NK-92 (cell line): ENCODE data around the gene JAK1.

Source experiments
- DNase-seq: peaks from one replicate; lab custom pipeline; 2025; ENCODE audit not compliant: unreplicated experiment; lab: John Stamatoyannopoulos, UW

The JAK1 gene

DNA sequence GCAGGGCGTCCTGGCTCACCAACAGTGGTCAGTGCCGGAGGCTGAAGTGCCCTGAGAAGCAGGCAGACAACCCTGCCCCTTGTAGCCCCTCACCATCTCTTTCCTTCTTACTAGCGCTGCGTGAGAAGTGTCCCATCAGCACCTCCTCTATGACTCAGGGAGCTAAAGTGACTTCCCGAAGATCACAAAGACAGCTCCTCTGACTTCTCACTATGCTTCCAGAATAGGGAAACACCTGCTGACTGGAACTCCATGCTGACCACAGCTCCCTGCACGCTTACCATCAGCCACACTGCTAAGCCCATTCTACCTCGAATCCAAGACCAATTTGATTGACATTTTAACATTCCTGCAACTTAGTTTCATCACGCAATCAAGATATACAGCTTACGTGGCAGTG lies 92.8 kb downstream of the JAK1 start:
- no peak for DNase-seq

DNA sequence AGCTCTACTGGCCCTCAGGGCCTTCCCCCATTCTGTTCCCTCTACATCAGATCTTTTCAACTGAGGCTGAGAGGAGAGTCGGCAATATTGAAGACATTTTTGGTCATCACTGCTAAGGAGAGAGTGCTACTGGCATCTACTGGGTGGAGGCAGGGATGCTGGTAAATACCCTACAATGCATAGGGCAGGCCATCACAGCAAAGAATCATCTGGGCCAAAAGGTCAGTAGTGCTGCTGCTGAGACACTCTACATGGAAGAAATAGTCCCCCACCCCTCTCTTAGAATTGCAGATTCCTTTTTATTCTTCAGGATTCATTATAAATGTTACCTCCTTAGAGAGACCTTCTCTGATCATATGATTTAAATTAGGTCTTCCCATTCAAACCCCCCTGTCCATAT lies 94.3 kb downstream of the JAK1 start:
- DNase-seq, result no peak

DNA sequence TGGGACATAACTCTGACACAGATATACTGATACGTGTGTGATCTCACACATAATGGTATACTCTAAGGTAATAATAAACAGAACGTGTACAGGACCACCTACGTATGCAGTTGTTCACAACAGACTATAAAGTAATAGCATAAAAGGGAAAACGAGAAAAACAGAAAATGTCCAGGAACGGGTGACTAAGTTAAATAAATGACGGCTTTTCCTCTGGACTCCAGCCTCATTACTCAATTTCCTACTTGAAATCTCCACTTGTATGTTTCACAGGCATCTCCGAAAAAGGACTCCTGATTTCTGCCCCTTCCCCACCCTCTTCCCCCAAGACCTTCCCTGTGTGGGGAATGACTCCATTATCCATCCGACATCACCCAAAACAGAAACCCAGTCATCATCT lies 95.1 kb downstream of the JAK1 start:
- no peak for DNase-seq

DNA sequence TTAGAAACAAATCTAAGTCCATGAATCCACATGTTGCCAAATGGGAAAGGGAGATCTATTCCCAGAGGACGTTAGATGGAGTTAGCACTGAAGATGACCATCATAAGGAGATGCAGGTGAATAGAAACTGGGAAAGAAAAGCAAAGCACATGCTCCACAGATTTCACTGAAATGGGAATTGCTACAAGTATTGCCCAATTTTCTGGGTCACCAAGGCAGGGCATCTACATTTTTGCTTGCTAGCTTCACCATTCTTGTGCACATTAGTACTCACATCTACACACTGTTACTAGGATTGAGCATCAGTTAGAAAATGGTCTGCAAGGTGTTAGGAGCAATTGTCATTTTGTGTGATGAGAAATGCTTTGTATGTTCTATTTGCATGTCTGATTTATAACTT lies 99.1 kb downstream of the JAK1 start:
- DNase-seq, result no peak

DNA sequence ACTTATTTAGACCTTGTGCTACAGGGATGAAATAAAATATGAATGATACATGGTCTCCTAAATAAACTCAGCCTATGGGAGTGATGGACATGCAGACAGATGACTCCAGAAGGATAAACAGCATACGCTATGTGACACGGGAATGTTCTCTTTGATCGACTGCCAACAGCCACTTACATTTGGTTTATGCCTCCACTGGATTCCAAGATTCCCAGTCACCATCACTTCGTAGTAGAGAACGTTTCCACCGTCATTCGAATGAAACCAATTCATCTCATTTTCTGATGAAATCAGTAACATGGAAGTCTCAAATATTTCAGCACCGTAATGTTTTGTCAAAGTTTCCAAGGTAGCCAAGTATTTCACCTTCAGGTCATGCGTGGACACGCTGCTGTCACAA lies 99.7 kb downstream of the JAK1 start:
- no peak for DNase-seq

DNA sequence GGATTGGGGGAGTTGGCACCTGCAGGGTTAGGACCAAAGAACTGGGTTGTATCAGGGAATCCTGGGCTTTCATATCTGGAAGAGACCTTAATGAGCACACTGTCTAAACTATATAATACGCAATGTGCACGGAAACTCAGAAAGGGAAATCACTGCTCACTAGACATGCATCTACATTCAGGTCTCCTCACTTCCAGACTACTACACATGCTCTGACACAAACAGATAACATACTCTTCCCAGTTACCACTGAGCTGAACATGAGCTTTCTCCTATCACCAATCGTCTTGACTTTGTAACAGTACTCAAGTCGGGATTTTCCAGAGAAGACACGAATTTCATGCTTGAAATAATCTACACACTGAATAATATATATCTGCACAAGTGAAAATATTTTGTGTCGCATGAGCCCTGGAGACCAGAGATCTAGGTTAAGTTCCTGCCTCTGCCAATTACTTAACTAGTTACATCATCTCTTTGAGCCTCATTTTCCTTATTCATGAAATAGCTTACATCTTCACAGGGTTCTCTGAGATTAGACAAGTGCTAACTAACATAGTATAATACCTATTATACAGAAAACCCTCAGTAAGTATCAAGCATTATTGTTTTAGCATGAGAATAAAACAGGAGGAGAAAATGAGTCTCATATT lies 101.1 kb downstream of the JAK1 start:
- DNase-seq, result no peak

DNA sequence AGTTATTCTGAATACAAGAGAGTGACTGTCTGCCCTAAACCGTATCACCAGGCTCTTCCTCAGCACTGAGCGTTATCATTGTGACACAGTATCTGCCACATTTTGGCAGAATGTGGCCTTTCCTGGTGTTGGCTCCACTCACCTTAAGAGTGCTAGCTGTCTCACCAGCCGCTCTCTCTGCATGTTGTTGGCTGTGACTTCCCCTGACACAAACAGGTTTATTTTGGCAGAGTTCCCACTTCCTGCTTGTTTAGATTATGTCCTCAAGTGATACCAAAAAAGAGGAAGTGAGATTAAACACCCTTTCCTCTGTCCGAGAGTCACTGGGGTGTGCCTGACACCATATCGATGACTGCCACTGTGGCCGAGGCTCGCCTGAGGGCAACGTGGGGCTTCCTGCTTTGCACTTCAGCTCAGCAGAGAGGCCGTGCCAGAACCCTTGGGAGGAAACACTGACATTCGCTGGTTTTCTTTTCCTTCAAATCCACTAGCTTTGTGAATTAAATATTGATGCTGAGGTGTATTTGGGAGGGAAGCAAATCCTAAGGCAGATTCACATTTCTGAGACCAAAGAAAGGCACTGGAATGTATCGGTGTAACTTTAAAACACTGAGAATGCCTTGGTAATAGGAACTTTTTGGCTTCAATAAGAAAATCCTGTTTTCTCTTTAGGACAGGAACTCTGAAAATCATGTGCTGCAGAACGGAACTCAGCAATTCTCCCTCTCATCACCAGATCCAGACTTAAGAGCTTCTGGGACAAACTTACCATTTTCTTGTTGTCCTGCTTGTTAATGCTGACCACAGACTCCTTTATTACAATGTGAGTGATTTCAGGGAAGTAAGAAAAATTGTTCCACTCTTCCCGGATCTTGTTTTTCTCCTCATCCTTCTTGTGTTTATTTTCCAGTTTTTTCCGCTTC lies 102.1 kb downstream of the JAK1 start:
- DNase-seq, result no peak

DNA sequence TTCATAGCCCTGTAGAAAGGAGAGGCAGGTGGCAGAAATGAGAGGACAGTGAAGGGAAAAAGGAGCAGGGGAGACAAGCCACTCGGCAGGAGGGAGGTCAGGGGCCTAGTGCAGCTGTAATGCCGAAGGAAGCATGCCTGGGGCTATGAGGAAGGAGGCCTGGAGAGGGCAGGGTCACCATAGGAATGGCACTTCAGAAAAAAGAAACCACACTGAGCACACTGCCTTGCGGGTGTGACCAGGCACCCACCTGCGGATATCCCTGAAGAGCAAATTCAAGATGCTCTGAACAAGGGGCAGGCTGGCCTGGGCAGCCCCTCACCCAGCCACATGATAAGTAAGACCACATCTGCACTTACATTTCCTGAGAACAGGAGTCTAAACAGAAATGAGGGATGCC lies 104.7 kb downstream of the JAK1 start:
- no peak for DNase-seq

DNA sequence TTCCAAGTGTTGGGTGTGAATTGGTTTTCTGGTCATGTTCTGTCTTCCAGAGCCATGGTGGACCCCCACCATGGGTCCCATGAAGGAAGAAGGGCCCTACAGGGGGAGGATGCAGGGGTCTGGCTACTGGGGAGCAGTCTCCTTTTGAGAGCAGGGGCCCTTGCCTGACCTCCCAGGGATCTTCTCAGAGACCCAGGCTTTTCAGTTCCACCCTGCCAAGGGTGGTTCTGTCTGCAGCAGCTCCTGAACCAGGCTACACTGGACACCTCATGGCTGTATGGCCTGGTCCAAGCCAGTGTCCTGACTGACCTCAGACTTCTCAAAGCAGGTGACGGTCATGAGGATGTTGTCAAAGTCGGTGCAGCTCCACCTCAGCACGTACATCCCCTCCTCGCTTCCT lies 109.0 kb downstream of the JAK1 start:
- DNase-seq, result no peak

DNA sequence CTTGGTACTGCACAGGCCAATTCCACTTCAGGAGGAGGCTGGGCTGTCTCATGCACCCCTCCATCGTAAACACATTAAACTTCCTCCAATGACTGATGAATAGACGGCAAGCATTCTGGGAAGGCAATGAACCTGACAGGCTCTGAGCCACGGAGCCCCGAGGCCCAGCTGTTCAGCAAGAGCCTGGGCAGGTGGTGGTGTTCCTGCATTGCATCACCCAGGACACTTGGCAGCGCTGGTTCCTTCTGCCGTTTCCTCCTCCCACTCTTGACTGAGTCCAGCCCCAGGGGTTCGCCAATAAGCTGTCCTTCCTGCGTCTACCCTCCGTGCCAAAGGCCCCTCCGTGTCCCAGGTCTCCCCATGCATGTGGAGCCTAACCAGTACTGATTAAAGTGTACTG lies 109.8 kb downstream of the JAK1 start:
- DNase-seq, result no peak

DNA sequence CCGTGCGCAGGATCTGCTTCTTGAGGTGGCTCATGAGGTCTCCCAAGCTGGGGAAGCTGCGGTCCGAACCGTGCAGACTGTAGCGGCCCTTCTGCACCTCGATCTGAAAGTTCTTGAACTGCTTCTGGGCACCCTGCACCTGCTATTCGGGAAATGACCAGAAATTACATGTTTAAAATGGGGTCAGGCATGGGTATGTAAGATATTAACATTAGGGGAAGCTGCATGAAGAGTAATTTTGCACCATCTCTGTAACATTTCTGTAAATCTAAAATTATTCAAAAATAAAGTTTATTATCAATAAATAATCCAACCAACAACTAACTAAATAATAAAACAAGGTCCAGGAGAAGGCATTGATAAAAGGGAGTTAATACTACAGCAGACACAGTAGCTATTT lies 110.8 kb downstream of the JAK1 start:
- no peak for DNase-seq

DNA sequence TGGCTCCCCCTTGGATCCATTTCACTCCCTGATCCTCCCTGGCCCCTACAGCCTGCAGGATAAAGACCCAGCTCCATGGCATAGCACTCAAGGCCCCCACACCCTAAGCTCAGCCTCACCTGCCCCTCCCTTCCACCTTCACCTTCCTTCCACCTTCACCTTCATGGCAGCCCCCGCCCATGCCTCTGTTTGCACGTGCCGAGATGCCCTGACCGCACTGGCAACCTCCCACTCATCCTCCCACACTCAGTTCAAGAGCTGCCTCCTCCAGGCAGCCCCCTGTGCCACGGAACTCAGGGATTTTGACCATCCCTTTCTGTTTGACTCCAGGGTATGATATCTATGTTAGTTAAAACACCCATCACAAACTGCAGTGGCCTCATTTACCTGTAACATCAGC lies 111.7 kb downstream of the JAK1 start:
- no peak for DNase-seq

DNA sequence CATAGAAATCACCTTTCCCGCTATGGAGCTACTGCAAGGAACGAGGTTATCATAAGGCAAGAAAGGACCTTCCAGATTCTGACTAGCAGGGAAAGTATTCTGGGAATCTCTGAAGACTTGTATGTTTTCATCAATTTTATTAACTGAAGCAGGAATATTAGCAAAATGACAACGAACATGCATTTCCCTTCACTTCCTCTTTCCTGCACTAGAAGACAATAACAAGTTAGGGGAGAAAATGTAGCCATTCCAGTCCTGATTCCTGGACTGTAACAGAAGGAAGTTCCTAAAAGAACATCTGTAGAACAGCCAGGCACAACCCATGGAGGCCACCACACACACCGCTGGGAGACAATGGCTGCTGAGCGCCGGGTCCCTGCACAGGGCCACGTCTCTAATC lies 114.7 kb downstream of the JAK1 start:
- no peak for DNase-seq

DNA sequence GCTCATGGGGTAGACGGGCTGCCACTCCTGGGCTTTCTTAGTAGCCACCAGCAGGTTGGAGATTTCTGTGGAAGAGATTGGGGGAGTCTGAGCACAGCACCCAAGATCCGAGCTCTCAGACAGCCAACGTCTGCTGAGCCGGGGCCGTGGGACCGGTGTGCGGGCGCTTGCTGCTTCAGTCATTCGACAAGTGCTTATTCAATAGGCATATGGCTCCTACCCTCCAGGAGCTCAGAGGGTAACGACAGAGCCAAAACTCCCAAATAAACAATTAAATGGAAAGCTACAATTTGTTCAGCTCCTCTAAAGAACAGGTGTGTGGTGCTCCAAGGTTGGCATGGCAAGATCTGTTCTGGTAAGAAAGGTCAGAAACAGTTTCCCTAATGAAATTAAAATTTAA lies 115.5 kb downstream of the JAK1 start:
- no peak for DNase-seq

DNA sequence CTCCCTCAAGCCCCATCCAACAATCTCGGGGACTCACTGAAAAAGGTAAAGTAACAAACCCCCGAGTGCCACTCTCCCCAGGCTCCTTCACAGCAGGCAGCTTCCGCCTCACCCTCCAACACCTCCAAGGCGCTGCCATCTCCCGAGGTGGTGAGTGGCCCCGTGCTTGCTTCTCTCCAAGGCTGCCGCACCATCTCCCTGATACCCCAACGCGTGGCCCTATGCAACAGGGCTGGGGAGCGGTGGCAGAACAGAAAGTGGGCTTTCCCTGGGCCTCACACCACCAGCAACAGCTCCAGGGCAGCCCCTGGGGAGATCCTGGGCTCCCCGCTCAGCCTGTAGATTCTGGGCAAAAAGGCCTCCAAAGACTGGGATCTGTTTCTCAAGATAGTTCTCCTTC lies 116.4 kb downstream of the JAK1 start:
- DNase-seq, result no peak

DNA sequence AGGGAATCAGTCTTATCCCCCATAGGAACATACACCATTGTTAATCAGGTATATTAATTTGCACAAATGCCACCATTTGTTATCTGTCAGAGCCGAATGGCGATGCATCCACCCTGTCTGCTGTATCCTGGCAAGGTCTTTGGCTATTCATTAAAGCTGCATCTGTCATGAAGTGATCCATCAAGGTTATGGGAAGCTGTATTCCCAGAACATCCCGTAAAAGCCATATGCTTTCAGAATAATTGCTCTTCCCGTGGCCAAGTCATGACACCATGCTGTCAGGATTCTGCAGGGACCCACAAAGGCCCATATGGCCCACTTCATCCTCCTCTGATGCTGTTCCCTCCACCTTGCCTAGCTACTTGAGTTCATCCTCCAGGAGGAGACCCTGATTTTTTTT lies 117.5 kb downstream of the JAK1 start:
- no peak for DNase-seq

DNA sequence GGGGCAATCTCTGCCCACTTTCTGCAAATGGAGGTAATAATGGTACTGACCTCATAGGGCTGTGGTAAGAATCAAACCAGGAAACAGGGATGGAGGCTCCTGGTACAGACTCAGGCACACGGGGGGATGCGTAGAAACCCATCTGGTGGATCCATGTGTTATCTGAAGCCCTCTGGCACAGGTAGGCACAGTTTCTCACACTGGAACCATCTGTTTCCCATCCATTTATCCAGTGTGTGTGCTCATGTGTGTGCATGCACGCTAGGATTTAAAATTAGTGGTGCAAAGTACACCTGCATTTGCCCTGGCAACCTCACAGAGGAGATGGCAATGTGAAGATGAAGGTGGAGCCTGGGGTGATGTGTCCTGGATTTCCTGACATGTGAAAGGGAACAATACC lies 118.2 kb downstream of the JAK1 start:
- no peak for DNase-seq

DNA sequence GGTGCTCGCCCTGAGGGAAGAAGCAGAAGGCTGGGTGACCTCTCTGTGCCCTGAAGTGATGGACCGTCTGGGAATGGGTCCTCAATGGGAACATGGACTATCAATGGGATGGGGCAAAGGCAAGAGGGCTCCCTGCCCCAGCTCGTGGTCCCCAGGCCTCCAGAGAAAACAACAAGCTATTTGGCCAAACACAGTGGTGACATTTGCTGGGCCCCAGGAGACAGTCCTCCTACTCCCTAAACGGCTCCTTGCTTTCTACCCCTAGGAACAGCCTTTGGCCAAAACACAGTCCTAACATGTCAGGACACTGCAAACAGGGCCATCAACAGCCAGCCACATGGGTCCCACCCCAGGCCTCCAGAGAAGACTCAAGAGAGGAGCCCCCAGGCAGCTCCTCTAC lies 118.7 kb downstream of the JAK1 start:
- no peak for DNase-seq

DNA sequence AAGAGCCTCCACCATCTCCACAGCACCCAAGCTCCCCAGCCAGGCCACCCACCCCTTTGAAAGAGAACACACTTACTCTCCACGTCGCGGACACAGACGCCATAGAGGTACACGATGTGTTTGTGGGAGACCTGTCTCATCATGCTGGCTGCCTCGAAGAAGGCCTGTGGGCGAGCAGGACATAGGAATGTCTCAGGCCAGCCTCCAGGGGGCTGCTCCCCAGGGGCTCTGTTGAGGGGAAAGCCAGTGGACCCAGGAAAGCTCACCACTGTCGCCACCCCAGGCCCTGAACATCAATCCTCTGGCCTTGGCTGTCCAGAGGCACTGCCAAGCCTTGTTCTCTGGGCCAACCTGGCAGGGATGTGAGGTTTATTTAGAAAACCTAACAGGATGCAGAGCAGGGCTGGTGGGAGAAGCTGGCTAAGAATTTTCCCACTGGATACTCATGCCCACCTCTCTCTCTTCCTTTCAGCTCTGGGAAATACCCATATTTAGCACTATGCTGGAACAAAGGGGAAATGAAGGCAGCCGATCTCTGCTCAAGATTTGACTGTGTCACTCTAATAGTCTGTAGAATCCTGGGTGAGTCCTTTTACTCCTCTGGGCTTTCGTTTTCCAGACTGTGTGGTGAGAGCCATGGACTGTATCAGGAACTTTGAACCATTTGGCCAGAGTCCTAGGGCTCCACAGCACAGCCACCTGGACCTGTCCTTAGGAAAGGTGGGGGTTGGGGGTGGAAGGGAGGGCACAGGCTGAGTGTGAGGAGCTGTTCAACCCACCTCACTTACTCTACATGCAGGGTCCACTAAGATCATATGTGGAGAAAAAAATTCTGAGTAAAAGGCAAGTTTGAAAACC lies 119.5 kb downstream of the JAK1 start:
- DNase-seq, result no peak

DNA sequence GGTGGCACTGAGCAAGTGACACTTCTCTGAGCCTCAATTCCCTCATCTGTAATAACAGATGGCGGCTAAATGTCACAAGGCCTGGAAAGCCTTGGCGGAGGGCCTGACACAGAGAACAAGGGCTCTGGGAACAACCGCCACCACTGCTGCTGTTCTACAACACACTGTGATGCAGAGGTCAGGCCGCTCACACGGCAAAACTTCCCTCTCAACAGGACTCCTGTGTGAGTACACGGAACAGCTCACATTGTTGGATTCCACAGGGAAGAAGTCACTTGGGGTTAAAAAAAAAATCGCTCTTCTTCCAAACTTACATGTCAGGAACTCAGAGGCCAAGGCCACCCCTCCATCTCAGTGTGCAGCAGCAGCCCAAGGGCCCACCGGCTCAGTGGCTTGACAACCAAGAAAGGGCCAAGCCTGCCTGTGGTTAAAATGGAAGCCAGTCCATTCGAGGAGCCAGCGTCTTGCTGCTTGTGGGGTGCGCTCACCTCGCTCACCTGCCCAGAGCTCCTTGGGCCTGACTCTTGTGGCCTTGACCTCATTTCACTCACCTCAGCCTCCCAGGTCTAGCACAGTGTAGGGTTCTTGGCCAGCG lies 120.4 kb downstream of the JAK1 start:
- DNase-seq, result no peak

DNA sequence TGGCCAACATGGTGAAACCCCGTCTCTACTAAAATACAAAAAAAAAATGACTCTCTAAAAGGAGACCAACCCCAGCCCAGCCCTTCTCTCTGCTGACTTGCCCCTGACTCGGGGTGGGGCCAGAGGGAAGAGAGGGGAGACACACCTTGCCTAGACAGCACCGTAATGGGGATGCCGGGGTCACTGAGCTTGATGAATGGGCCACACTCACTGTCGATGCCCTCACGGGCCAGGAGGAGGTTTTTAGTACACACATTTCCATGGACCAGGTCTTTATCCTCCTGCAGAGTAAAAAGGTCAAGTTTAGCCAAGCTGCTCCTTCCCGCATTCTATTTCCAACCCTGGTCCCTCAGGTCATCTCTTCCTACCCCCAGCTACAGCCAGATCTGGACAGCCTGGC lies 121.7 kb downstream of the JAK1 start:
- DNase-seq, result no peak
